Occipital lobe (tissue), 2 donors: ENCODE results near the gene TEF. TPM values are rescaled to one million over a fixed set of nuclear protein-coding genes. Genes with fewer than 3 reads are reported as not detected.
A peak's percentile ranks its signal among the peaks of the same experiment; 100 is the strongest.

Experiments
- DNase-seq: peaks from one replicate; lab custom pipeline; 2025; lab: John Stamatoyannopoulos, UW
- total RNA-seq: library from RNA; depleted of rRNA; stranded (reverse); fragments of >200 nt; gene quantifications from one replicate; pipeline ENCODE4 v1.2.3, GENCODE V29; 2014

TEF gene, protein sequence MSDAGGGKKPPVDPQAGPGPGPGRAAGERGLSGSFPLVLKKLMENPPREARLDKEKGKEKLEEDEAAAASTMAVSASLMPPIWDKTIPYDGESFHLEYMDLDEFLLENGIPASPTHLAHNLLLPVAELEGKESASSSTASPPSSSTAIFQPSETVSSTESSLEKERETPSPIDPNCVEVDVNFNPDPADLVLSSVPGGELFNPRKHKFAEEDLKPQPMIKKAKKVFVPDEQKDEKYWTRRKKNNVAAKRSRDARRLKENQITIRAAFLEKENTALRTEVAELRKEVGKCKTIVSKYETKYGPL
- total RNA-seq: 10.0 TPM

DNA sequence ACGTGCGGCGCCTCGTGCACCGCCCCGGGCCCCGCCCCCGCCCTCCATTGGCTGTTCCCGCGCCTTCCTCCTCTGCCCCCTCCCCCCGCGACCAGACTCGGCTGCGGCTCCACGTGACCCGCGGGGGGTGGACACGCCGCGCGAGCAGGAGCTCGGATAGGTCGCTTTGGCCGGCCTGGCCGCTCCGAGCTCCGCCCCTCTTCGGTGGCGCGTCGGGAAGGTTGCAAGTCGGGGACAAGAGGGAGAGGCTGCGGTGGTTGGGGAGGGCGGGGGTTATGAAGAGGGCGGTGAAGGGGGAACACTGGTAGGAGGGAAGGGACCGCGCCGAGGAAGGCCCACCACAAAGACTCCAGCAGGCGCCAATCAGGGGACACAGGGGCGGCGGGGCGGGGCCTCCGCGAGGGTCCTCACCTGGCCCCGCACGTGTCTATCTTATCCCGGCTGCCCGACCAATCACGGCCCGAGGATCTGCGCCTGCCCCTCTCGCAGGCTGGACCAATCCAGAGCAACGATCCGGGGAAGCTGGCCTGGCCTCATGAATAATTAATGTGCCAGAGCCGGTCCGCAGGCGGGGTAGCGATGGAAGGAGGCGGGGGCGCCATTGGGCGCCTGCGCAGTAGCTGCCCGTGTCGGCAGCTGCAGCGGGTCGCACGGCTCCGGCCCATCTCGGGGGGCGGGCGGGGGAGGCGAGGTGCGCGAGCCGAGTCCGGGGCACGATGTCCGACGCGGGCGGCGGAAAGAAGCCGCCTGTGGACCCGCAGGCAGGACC, at the start of gene TEF:
TEF (plus strand) TSS at position 614 of the 769 bp plus-strand sequence; CDS start at position 717, 103 bp downstream.
- DNase-seq: peak; percentile 99

DNA sequence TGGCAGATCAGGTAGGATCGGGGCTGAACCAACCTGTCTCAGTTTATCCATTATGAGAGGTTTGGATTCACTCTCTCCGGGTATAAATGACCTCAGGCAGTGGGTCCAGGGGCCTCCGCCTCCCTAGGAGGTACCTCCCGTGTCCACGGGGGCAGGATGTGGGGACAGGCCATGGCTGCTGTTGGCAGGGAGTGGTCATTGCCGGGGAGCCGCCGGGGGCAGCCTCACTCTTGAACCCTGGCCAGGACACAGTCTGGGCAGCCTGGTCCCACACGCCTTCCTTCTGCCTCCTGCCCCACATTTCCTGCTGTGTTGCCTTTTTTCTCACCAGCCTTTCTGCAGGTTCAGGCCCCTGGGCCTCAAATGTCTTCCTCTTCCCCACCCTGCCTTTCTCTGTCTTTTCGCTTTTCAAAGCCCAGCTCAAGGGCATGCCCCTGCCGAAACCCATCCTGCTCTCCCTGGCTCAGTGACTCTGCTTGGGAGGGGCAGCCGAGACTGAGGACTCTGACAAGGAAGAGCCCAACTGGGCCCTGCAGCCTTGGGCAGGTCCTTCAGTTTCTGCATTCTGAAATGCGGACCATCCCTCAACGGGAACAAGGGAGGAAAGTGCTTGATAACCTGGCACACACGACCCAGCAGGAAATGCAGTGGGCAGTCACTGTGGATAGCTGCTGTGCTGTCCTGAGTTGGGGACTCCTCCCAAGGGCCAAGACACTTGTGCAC, 49.4 kb upstream of the TEF start:
- DNase-seq: no peak

DNA sequence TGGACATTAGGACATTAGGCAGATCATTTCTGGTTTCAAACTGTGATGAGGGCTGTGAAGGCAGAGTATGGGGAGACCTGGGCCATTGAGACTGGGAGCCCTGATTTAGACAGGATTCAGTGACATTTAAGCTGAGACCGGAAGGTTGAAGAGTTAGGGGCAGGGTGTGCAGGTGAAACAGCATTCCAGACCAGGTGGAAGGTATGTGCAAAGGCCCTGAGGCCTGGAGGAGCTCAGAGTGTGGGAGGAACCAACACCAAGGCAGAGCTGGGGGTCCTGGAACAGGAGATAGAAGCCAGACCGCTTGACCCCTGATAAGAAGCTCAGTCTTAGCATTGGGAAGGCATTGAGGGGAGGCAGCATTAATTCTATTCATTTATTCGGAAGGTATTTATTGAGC, 47.9 kb upstream of the TEF start:
- no peak for DNase-seq

DNA sequence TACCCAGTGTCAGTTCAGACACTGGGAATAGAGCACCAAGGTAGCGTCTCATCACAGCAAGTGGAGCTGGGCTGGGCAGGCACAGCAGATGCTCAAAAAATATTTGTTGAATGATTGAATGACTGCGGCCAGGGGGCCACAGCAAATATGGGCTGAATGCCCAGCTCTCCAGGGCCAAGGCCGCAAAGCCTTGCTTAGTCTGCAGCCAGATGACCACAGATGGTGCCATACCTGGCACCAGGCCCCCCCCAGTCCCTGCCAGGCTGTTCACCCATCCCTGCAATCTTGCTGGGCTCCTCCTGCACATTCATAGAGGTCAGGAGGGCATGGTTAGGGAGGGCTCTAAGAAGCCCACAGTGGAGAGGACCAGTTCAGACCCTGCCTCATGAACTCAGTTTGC, 47.5 kb upstream of the TEF start:
- no peak for DNase-seq

DNA sequence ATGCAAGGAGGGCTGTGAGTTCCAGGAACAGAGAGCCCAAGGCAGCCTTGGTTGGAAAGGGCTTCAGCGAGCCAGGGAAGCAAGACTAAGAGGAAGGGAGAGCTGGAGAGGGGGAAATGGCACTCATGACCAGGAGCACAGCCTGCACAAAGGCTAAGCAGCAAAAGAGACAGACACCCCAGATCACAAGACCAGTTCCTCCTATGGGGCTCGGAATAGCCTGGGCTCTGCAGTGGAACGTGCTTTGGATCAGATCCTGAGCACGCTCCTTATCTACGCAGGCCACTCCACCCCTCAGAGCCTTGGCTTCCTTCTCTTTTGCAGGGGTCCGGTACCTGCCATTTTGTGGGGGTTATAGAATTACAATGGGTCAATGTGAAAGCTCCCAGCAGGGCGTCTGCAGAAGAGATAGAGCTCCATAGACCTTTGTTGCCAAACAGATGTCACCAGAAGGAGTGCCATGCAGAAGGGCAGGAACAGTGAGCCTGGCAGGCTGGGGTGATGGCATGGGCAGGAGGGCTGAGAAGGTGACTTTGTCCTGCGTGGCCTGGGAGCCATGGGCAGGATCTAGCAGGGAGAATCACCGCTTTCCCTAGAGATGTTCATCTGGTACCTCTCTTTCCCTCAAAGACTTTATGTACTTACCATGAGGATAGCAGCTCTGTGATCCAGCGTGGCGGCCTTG, 46.6 kb upstream of the TEF start:
- no peak for DNase-seq

DNA sequence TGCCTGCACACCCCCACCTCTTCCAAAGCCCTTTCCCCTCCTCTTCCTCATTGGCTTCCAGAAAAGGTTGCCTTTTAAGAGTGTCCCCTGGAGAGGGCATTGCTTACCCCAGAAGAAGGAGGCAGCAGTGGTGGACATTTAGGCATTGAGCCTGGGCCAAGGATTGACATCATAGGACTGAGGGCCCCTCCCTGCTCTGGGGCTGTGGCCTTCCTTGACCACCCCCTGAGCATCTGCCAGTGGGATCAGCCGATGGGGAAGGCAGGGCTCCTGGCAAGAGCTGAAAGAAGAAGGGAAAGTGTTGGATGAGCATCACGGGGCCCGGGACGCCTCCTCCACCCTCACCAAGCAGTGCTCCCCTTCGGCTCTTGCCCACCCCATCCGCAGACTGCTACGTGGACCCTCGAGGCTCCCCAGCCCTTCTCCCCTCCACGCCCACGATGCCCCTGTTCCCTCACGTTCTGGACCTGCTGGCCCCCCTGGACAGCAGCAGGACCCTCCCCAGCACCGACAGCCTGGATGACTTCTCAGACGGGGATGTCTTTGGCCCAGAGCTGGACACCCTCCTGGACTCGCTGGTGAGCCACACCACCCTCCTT, 43.0 kb upstream of the TEF start:
- DNase-seq: no peak

DNA sequence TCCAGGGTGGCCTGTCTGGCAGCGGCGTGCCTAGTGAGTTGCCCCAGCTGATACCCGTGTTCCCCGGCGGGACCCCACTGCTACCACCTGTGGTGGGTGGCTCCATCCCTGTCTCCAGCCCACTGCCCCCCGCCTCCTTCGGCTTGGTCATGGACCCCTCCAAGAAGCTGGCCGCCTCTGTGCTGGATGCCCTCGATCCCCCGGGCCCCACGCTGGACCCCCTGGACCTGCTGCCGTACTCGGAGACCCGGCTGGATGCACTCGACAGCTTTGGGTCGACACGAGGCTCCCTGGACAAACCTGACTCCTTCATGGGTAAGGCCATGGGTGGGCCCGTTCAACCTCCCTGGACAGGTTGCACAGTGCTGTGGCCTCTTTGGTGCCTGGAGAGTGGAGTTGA, 41.9 kb upstream of the TEF start:
- DNase-seq: no peak

DNA sequence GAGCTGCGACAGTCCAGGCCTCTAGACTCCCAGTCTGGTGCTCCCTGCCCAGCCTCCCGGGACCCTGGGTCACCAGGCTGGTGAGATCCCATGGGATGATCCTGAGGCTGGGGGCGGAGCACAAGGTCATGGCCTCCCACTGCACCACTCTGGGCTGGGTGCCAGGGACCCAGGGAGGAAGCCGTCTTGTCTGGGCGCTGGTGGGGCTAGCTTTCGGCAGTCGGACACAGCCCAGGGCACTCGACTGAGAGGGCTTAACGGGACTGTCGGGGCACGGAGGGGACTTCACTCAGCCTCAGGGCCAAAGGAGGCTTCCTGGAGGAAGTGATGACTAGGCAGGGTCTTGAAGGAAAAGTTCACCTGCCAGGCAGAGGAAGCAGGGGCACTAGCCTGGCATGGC, 41.4 kb upstream of the TEF start:
- no peak for DNase-seq

DNA sequence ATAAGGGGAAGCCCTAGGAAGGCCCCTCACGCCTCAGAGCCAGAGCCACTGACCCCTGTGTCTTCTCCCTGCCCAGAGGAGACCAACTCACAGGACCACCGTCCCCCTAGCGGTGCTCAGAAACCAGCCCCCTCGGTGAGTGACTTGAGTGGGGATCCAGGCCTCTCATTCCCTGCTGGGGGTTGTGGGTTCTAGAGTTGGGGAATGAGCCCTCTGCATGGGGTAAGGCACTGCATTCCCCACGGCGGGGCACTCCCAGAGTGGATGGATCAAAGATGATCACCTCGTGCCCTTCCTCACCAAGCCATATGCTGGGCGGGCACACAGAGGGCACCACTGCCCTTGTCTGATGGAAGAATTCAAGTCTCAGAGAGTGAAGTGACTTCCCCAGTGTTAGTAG, 40.7 kb upstream of the TEF start:
- DNase-seq: no peak

DNA sequence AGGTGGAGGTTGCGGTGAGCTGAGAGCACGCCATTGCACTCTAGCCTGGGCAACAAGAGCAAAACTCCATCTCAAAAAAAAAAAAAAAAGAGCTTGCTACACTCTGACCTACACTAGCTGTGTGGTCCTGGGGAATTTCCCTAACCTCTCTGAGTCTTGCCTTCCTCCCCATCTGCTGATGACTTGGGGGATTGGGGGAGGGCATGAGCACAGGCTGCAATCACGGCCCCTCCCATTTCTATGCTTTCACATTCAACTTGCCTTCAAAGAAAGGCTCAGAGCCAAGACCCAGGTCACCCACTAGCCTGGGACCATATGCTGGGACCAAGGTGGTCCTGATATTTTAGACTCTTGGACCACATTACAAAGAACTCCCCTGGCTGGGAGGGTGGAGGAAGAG, 39.8 kb upstream of the TEF start:
- no peak for DNase-seq

DNA sequence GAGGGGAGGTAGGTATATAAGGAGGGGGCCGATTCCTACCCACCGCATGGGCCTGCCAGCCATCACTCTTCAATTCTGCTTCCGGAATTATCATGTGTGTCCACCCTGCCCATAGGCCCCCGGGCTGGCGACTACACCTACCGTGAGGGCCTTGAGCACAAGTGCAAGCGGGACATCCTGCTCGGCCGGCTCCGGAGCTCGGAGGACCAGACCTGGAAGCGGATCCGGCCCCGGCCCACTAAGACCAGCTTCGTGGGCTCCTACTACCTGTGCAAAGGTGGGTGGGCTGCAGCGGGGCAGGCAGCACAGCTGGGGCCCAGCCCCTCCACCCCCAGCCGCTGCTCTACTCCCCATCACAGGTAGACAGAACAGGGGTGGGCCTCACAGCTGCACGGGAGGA, 38.4 kb upstream of the TEF start:
- DNase-seq: no peak

DNA sequence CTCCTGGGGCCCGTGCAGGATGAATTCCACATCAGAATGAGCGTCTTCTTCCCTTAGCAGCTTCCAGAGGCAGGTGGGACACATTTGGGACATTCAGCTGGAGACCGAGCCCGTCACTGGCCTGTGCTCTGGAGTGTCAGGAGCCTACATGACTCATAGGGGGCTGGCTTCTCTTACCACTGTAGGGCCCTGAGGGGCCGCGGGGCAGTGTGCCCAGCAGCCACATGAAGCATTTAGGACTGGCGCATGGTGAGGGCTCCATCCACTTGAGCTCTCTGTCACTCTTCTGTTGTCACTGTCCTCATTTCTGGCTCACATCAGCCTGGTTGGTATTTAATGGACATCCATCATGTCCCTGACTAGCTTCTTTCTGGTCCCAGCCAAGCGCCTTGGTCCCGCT, 38.0 kb upstream of the TEF start:
- DNase-seq: no peak

DNA sequence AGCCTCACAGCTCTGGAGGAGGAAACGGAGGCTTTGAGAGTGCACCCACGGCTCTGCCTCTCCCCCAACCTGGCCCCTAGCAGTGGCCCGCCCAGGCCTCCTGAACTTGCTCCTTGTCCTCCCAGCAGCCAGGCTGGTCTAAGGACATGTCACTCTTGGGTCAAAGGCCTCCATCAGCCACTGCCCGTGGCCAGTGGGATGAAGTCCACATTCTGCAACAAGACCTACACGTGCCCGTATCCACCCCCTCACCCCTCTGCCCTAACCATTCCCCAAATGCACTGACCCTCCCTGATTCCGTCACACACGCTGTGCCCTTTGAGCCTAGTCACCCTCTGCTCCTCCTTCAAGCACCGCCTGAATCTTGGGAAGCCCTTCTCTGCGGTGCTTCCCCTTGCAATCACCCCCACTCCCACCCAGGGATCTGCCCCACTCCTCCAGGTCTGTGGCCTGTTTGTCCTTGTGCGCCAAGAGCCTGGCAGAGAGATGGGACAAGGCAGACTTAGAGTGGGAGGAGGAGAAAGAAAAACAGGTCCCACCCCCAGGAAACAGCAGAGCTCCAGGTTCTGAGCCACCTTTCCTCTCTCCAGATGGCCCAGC, 37.5 kb upstream of the TEF start:
- DNase-seq: no peak

DNA sequence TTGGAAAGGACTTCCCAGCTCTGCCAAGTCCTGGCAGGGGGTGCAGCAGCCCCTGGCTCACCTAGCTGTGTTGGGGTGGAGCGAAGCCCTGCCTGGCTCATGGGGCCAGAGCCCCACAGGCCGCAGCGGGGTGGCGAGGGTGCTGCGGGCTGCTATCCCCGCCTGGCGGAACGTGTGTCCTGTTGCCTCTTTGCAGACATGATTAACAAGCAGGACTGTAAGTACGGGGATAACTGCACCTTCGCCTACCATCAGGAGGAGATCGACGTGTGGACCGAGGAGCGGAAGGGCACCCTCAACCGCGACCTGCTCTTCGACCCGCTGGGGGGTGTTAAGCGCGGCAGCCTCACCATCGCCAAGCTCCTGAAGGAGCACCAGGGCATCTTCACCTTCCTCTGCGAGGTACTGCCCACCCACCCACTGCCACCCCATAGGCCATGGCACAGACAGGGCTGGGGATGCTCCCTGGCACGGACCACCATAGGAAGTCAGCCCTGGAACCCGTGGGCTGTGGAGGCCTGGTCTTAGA, 35.9 kb upstream of the TEF start:
- no peak for DNase-seq

DNA sequence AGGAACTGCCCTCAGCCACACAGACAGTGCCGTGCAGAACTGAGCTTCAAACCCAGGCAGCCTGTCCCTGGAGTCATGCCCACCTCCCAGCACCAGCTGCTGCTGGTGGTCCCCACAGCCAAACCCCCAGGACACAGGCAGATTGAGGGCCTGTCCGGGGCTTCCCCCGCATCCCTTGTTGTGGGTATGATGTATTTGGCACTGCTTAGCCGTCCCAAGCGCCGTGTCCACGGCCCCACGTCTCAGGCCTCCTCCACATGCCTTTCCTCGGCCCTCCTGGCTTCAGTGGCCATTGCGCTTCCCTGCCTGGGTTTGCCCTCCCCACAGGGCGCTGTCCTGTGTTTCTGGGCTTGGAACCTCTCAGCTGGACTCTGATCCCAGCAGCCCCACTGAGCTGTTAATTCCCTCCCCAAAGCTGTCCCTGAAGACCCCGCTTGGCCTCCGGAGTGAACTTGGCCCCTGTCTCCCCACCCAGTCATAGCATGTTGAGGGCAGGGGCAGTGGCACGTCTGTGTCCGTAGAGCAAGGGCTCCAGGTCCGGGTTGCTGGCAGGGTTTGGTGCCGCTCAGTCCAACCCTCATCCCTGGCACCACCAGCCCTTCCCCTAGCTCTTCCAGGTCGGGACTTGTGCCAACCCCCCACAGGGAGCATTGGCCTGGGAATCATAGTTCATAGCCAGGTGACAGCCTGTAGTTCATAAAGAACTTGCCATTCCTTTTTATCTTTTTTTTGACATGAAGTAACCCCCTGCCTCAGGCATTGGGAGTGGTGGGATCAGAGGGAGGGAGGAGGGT, 34.5 kb upstream of the TEF start:
- no peak for DNase-seq

DNA sequence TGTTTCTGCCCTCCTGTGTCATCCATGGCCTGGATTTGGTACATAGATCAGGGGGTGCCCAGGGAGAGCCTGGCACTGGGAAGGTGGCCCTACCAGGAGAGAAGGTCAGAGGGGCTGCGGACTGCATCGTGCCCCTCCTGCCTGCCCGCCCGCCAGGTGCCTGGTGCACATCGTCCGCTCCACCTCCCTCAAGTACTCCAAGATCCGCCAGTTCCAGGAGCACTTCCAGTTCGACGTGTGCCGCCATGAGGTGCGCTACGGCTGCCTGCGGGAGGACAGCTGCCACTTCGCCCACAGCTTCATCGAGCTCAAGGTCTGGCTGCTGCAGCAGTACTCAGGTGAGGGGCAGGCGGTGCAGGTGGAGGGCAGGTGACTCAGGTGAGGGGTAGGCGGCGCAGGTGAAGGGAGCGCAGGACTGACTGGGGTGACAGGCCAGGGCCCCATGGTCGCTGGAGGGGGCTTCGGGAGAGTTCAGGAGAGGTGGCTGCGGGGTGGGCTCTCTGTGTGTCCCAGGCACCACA, 32.7 kb upstream of the TEF start:
- no peak for DNase-seq

DNA sequence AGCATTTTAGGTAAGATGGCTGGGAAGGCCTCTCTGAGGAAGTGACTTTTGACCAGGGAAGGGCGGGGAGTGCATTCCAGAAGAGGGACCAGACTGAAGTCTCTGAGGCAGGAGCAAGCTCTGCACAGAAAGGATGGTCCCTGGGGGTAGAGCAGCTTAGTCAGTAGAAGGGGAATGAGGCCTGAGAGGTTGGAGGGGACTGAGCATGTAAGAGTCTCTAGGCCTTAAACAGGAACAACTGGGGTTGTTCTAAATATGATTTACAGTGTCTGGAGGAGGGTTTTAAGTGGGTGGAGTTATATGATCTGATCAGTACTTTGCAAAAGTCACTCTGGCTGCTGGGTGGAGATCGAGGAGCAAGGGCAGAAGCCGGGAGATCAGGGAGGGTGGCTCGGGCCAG, 31.7 kb upstream of the TEF start:
- no peak for DNase-seq

DNA sequence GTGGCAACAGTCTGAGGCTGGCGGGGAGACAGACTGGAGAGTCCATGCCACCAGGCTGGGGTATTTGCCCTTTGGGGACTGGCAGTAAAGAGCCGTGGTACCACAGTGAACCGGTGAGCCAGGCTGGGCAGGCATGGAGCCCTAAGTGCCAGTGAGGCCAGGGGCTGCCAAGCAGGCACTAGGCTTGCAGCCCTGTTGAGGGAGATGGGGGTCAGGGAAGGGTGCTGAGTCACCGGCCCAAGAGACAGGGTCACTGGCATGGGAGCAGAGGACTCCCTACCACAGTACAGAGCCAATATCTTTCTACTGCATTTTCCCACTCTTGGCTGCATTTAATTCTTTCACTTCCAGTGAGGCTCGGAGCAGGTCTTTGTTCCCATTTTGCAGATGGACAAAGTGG, 30.7 kb upstream of the TEF start:
- no peak for DNase-seq

DNA sequence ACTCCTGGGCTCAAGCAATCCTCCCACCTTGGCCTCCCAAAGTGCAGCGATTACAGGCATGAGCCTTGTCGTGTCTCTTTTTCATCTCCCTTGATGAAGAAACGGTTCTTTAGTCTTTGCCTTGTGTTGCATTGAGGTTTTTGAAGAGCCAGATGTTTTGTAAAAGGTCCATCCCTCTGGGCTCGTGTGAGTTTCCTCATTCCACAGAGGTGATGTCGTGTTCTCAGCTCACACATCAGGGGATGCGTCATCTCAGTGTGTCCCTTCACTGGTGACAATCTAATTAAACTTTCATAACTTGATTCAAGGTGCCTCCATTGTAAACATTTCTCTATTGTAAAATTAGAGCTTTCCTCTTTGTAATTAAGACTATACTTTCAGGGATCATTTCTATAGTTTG, 29.7 kb upstream of the TEF start:
- DNase-seq: no peak
